ENCODE data around the gene ALOX5AP.
A peak's percentile ranks its signal among the peaks of the same experiment; 100 is the strongest.

The ALOX5AP gene

DNA sequence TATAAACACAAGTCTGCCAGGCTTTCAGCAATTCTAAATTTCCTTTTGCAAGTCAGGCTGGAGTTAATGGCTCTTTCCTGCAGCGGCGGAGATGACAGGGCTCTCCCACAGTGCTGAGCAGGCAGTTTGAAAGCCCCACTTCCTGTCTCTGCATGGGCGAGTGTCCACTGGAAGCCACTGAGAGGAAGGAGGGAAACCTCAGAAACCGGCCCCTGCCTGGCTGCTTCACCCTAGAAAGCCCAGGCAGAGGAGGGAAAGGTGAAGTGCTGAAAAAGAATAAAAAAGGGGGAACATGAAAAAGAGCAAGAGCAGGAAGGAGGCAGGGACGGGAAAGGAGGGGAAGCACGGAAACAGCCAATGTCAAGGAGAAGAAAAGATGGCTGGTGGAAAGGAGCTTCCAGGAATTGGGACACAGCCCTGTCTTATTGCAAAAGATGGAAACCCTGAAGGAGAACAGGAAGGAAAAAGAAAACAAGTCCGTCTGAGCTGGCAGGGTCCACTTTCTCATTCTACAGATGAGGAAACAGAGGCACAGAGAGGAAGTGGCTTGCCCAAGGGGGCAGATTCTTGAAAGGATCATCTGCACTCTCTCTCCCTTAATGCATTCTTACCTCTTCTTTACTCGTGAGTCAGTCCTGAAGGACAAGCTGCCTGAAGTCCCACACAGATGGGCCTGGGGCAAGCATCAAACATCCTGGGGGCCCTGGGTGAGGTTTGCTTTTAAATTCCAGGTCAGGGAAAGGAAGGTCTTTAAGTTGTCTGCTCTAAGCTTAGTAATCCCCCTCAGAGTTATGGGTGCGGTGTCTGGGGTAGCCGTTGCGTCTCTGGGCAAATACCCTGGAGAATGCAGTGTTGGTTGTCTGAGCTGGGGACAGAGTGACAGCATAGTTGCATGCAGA lies 38.8 kb upstream of the ALOX5AP start:
- TF ChIP-seq ZFP3 (CRISPR knock-in tag; IDR thresholded peaks at IDR 0.05), result no peak
- TF ChIP-seq BACH2 (CRISPR knock-in tag; IDR thresholded peaks at IDR 0.05; ENCODE audit: borderline replicate concordance), result no peak
- no peak for TF ChIP-seq ZNF70 (CRISPR knock-in tag; IDR thresholded peaks at IDR 0.05)
- TF ChIP-seq ZNF8 (CRISPR knock-in tag; IDR thresholded peaks at IDR 0.05), result no peak
- TF ChIP-seq, protein P1, sequence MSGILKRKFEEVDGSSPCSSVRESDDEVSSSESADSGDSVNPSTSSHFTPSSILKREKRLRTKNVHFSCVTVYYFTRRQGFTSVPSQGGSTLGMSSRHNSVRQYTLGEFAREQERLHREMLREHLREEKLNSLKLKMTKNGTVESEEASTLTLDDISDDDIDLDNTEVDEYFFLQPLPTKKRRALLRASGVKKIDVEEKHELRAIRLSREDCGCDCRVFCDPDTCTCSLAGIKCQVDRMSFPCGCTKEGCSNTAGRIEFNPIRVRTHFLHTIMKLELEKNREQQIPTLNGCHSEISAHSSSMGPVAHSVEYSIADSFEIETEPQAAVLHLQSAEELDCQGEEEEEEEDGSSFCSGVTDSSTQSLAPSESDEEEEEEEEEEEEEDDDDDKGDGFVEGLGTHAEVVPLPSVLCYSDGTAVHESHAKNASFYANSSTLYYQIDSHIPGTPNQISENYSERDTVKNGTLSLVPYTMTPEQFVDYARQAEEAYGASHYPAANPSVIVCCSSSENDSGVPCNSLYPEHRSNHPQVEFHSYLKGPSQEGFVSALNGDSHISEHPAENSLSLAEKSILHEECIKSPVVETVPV (CRISPR knock-in tag; IDR thresholded peaks at IDR 0.05), result no peak
- no peak for TF ChIP-seq ZFP30 (CRISPR knock-in tag; IDR thresholded peaks at IDR 0.05)
- no peak for TF ChIP-seq RARB (CRISPR knock-in tag; IDR thresholded peaks at IDR 0.05)
- no peak for TF ChIP-seq GLIS3 (CRISPR knock-in tag; IDR thresholded peaks at IDR 0.05)
- no peak for TF ChIP-seq ZNF565 (CRISPR knock-in tag; conservative IDR thresholded peaks at IDR 0.05; ENCODE audit: low read depth)
- no peak for TF ChIP-seq PPARA (CRISPR knock-in tag; IDR thresholded peaks at IDR 0.05; ENCODE audit: borderline replicate concordance)
- TF ChIP-seq TCF4 (CRISPR knock-in tag; IDR thresholded peaks at IDR 0.05; ENCODE audit: borderline replicate concordance), result no peak
- TF ChIP-seq ESRRG (CRISPR knock-in tag; IDR thresholded peaks at IDR 0.05), result no peak
- TF ChIP-seq SNAI2 (CRISPR knock-in tag; IDR thresholded peaks at IDR 0.05), result no peak
- no peak for TF ChIP-seq CSDC2 (CRISPR knock-in tag; IDR thresholded peaks at IDR 0.05)
- ATAC-seq, result no peak

DNA sequence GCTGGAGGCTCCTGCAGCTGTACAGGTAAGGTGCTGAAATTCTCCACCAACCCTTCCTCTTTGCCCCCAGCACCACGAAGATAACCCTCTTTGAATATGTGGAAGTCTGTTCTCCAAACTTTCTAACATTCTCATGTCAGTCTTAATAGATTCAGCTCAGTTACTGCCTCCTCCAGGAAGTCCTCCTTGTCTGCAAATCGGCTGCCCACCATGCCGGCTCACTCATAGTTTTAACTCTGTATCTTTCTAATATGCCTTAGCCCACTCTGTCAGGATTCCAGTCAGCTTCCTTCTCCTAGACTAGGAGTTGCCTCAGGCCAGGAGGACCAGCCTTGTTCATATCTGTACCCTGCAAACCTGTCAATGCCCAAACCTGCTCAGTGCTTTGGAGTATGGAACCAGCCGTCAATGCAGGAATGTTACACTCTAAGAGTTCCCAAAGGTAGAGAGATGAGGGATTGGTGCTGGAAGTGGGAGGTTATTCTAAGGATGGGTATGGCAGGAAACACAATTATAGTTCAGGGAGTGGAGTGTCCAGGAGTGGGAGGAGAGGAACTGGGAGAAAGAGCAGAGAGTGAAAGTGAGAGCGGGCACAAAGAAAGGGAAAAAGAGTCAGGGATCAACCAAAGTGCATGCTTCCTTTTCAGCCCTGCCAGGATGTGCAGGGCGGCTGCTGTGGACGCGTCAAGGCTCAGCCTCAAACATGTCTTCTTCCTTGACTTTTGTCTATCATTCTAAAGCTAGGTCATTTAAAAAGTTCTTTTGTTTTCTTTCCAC lies 38.0 kb upstream of the ALOX5AP start:
- ATAC-seq, result peak; percentile 67
- TF ChIP-seq ZFP3 (CRISPR knock-in tag; IDR thresholded peaks at IDR 0.05), result no peak
- TF ChIP-seq, protein P2, sequence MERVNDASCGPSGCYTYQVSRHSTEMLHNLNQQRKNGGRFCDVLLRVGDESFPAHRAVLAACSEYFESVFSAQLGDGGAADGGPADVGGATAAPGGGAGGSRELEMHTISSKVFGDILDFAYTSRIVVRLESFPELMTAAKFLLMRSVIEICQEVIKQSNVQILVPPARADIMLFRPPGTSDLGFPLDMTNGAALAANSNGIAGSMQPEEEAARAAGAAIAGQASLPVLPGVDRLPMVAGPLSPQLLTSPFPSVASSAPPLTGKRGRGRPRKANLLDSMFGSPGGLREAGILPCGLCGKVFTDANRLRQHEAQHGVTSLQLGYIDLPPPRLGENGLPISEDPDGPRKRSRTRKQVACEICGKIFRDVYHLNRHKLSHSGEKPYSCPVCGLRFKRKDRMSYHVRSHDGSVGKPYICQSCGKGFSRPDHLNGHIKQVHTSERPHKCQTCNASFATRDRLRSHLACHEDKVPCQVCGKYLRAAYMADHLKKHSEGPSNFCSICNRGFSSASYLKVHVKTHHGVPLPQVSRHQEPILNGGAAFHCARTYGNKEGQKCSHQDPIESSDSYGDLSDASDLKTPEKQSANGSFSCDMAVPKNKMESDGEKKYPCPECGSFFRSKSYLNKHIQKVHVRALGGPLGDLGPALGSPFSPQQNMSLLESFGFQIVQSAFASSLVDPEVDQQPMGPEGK (CRISPR knock-in tag; IDR thresholded peaks at IDR 0.05; ENCODE audit: borderline replicate concordance), result no peak
- no peak for TF ChIP-seq PPARA (CRISPR knock-in tag; IDR thresholded peaks at IDR 0.05; ENCODE audit: borderline replicate concordance)
- TF ChIP-seq, protein P3, sequence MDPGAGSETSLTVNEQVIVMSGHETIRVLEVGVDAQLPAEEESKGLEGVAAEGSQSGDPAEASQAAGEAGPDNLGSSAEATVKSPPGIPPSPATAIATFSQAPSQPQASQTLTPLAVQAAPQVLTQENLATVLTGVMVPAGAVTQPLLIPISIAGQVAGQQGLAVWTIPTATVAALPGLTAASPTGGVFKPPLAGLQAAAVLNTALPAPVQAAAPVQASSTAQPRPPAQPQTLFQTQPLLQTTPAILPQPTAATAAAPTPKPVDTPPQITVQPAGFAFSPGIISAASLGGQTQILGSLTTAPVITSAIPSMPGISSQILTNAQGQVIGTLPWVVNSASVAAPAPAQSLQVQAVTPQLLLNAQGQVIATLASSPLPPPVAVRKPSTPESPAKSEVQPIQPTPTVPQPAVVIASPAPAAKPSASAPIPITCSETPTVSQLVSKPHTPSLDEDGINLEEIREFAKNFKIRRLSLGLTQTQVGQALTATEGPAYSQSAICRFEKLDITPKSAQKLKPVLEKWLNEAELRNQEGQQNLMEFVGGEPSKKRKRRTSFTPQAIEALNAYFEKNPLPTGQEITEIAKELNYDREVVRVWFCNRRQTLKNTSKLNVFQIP (CRISPR knock-in tag; IDR thresholded peaks at IDR 0.05; ENCODE audit: borderline replicate concordance, low read depth), result no peak
- TF ChIP-seq, protein P4, sequence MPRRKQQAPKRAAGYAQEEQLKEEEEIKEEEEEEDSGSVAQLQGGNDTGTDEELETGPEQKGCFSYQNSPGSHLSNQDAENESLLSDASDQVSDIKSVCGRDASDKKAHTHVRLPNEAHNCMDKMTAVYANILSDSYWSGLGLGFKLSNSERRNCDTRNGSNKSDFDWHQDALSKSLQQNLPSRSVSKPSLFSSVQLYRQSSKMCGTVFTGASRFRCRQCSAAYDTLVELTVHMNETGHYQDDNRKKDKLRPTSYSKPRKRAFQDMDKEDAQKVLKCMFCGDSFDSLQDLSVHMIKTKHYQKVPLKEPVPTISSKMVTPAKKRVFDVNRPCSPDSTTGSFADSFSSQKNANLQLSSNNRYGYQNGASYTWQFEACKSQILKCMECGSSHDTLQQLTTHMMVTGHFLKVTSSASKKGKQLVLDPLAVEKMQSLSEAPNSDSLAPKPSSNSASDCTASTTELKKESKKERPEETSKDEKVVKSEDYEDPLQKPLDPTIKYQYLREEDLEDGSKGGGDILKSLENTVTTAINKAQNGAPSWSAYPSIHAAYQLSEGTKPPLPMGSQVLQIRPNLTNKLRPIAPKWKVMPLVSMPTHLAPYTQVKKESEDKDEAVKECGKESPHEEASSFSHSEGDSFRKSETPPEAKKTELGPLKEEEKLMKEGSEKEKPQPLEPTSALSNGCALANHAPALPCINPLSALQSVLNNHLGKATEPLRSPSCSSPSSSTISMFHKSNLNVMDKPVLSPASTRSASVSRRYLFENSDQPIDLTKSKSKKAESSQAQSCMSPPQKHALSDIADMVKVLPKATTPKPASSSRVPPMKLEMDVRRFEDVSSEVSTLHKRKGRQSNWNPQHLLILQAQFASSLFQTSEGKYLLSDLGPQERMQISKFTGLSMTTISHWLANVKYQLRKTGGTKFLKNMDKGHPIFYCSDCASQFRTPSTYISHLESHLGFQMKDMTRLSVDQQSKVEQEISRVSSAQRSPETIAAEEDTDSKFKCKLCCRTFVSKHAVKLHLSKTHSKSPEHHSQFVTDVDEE (CRISPR knock-in tag; IDR thresholded peaks at IDR 0.05), result no peak
- no peak for TF ChIP-seq TCF4 (CRISPR knock-in tag; IDR thresholded peaks at IDR 0.05; ENCODE audit: borderline replicate concordance)
- TF ChIP-seq GLIS3 (CRISPR knock-in tag; IDR thresholded peaks at IDR 0.05), result no peak
- no peak for TF ChIP-seq SNAI2 (CRISPR knock-in tag; IDR thresholded peaks at IDR 0.05)
- TF ChIP-seq, protein P1 (CRISPR knock-in tag; IDR thresholded peaks at IDR 0.05), result no peak
- no peak for TF ChIP-seq ZNF565 (CRISPR knock-in tag; conservative IDR thresholded peaks at IDR 0.05; ENCODE audit: low read depth)
- no peak for TF ChIP-seq CSDC2 (CRISPR knock-in tag; IDR thresholded peaks at IDR 0.05)
- TF ChIP-seq TOX (CRISPR knock-in tag; IDR thresholded peaks at IDR 0.05; ENCODE audit: borderline replicate concordance), result no peak
- no peak for TF ChIP-seq ARNTL (CRISPR knock-in tag; IDR thresholded peaks at IDR 0.05; ENCODE audit: borderline replicate concordance, low read depth)

Measured in SK-N-SH treated with all-trans-retinoic acid at 6 μM for 48 hours (cell line).